HG02981 (cell line): ENCODE measurements around the gene PDF.

Experiments
- ATAC-seq: cut with Tn5 transposase; IDR thresholded peaks from one replicate; pipeline ENCODE4 v1.9.1; 2021; ENCODE audit warnings: mild to moderate bottlenecking, moderate library complexity; ENCODE audit not compliant: unreplicated experiment

PDF gene

GRCh38 chr16:69340095-69340644, 9.8 kb upstream of the PDF start:
- ATAC-seq, result no peak

- peak; percentile 91 for ATAC-seq
Observed at GRCh38 chr16:69339289-69340094, 9.1 kb upstream of the PDF start, which contains the start of the genes COG8 and NIP7. Gene COG8 (minus strand): TSS chr16:69339564. CDS start chr16:69339552, 12 bp downstream. Gene NIP7 (plus strand): TSS chr16:69339772. CDS start chr16:69339830, 58 bp downstream.

- ATAC-seq, result no peak
Observed at GRCh38 chr16:69338557-69339288, 8.3 kb upstream of the PDF start.

- ATAC-seq, result no peak
Observed at GRCh38 chr16:69334696-69335095, 4.3 kb upstream of the PDF start.

GRCh38 chr16:69329369-69330285, 761 bp downstream of the PDF start:
- peak; percentile 27 for ATAC-seq

GRCh38 chr16:69328854-69329316, 1.5 kb downstream of the PDF start:
- ATAC-seq, result no peak

- ATAC-seq, result no peak
Observed at GRCh38 chr16:69327585-69328310, 2.6 kb downstream of the PDF start.

- ATAC-seq, result no peak
Observed at GRCh38 chr16:69326172-69326873, 4.1 kb downstream of the PDF start.

GRCh38 chr16:69325784-69326171, 4.6 kb downstream of the PDF start:
- ATAC-seq, result no peak

GRCh38 chr16:69324585-69325253, 5.7 kb downstream of the PDF start:
- ATAC-seq, result no peak

- ATAC-seq, result no peak
Observed at GRCh38 chr16:69324013-69324531, 6.3 kb downstream of the PDF start.

- no peak for ATAC-seq
Observed at GRCh38 chr16:69323415-69323814, 7.0 kb downstream of the PDF start.

- no peak for ATAC-seq
Observed at GRCh38 chr16:69322343-69322742, 8.0 kb downstream of the PDF start.

- no peak for ATAC-seq
Observed at GRCh38 chr16:69321080-69321479, 9.3 kb downstream of the PDF start.

GRCh38 chr16:69320740-69321073, 9.7 kb downstream of the PDF start:
- no peak for ATAC-seq

GRCh38 chr16:69319826-69320739, 10.3 kb downstream of the PDF start:
- ATAC-seq, result no peak

GRCh38 chr16:69319381-69319780, 11.0 kb downstream of the PDF start:
- ATAC-seq, result no peak

- ATAC-seq, result no peak
Observed at GRCh38 chr16:69318911-69319289, 11.5 kb downstream of the PDF start.
